H1 (cell line): ENCODE data around the gene CELSR1. TPM values are rescaled to one million over a fixed set of nuclear protein-coding genes. Genes with fewer than 3 reads are reported as not detected.

Experiments used
- ASH2L ChIP-seq: fragments of 200-600, 300-600 bp; sonication (generic); IDR thresholded peaks from one replicate; pipeline ENCODE4 v1.7.1; 2017; ENCODE audit warnings: low read length
- ATF2 ChIP-seq: IDR thresholded peaks from 2 replicates; pipeline ENCODE4 v1.6.1; 2012; ENCODE audit warnings: low read length, inconsistent platforms
- CHD1 ChIP-seq: IDR thresholded peaks from 2 replicates; pipeline ENCODE4 v1.6.1; 2012; ENCODE audit warnings: low read depth, low read length, improper control_type of control experiment
- CHD7 ChIP-seq: fragments of 300-600 bp; sonication (generic); IDR thresholded peaks from 2 replicates; pipeline ENCODE4 v1.7.1; 2012; ENCODE audit warnings: low read length, moderate library complexity, mild to moderate bottlenecking, inconsistent platforms; ENCODE audit not compliant: insufficient replicate concordance
- GABPA ChIP-seq: IDR thresholded peaks from 2 replicates; pipeline ENCODE4 v1.6.1; 2011; ENCODE audit warnings: mild to moderate bottlenecking, low read length, moderate library complexity, borderline replicate concordance; ENCODE audit not compliant: insufficient read depth
- HDAC6 ChIP-seq: IDR thresholded peaks from one replicate; pipeline ENCODE4 v1.7.1; 2012; ENCODE audit warnings: low read depth, mild to moderate bottlenecking, inconsistent platforms, low read length, moderate library complexity
- RFX5 ChIP-seq: IDR thresholded peaks from 2 replicates; pipeline ENCODE4 v1.6.1; 2011; ENCODE audit warnings: low read depth, low read length, improper control_type of control experiment, borderline replicate concordance
- SIN3A ChIP-seq, 2 experiments: IDR thresholded peaks in 1 of 2; conservative IDR thresholded peaks in 1 of 2; 2 replicates each; pipeline ENCODE4 v1.6.1; 2011 to 2012; ENCODE audit warnings: low read length in 2 of 2, improper control_type of control experiment in 1 of 2, low read depth in 1 of 2, mild to moderate bottlenecking in 1 of 2
- polyA plus RNA-seq, 7 experiments: library from polyadenylated mRNA; depleted of rRNA in 3 of 7; stranded (reverse) in 5 of 7; unstranded in 2 of 7; fragments of >200 nt in 5 of 7; fragments of 200-250 nt in 2 of 7; gene quantifications; 1 replicate in 5 of 7; 2 replicates in 1 of 7; 4 replicates in 1 of 7; pipeline versions ENCODE4 v1.2.1 to v1.2.3, GENCODE V29; 2011 to 2013; ENCODE audit warnings: missing spikeins in 2 of 7, mixed read lengths in 2 of 7
- total RNA-seq: library from RNA; stranded (reverse); fragmentation: NEBNext Ultra II Directional; extraction: Animal tissue kit (Norgen Biotek cat#: 25700); gene quantifications from 2 replicates; pipeline ENCODE4 v1.2.1, GENCODE V29; 2021

Gene CELSR1
- total and polyA plus RNA-seq, 2 of the 8 experiments (the other 6 are each of a cell fraction or from before 2014, with no cell fraction given) = 9.0 to 12.4 TPM

DNA sequence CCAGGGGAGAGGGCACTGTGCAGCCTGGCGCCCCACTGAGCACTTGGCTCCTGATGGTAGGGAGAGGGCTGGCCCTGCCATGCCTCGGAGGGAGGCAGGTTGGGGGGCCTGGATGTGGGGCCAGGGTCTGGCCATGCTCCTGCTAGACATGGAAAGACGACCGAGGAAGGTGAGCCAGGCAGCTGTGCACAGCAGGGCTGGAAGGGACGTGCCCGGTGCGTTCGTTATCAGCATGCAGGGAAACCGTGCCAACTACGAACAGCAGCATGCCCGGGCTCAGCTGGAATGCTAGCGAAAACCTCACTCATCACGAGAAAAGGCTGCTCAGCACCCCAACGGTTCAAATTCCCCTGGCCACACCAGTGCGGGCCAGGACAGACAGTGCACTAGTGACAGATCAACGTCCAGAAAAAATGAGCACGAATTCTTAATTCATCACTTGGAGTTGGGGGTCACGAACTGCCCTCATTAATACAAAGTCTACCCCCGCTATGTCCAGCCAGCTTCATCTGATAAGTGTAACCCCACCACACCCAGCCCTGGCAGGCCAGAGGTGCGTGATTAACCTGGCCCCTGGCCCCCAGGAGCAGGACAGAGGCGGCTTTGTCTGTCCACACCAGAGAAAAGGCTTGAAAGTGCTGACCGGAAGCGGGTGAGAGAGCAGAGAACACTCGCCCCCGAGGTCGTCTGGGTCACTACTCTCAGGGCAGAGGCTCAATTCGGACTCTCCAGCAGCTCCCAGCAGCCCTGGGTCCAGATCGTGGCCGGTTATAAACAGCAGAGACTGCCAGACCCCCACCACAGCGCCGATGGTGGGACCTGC lies 84.2 kb downstream of the CELSR1 start (continued):
- TF ChIP-seq CHD7 = no peak
- no peak for TF ChIP-seq GABPA
- TF ChIP-seq RFX5 = no peak
- no peak for TF ChIP-seq HDAC6
- no peak for TF ChIP-seq CHD1
- TF ChIP-seq ASH2L = no peak
- TF ChIP-seq SIN3A (conservative IDR thresholded peaks at IDR 0.05 in 1 of 2, IDR thresholded peaks at IDR 0.05 in 1 of 2; ENCODE audit: low read depth in 1 of 2, low read length in 2 of 2) = no peak
- TF ChIP-seq ATF2 = no peak
